ENCODE results near the gene E2F6. TPM values are rescaled to one million over a fixed set of nuclear protein-coding genes. Genes with fewer than 3 reads are reported as not detected.

The E2F6 gene
- total and polyA plus RNA-seq, 2 of the 4 experiments (the other 2 are of a cell fraction) = 8.2 to 10.9 TPM

GRCh38 chr2:11396467-11397445, 69.2 kb downstream of the E2F6 start:
- in situ Hi-C loops (cut with MboI; ENCODE audit: low sequenced_read_pairs) (no loop called here), dilution Hi-C loops (cut with HindIII; ENCODE audit: low sequenced_read_pairs, unreplicated experiment) (no loop called here), intact Hi-C loops (cut with micrococcal nuclease) (no loop called here)
- no peaks in the 10 kb centered on the region for H4K20me1 ChIP-seq (ENCODE audit: insufficient read depth, low read length)
- H3K4ac ChIP-seq (ENCODE audit: low read depth, low read length) = no peak overlapping the region
- peak overlapping the region; percentile 1; the same call in 1 of the 2 replicates for H2AK5ac ChIP-seq (ENCODE audit: low read depth, low read length)
- TF ChIP-seq CTCF (conservative IDR thresholded peaks at IDR 0.05; ENCODE audit: low read depth, low read length) = no peak
- no peak for TF ChIP-seq MXI1 (IDR thresholded peaks at IDR 0.05; ENCODE audit: borderline replicate concordance, low read depth, low read length)
- TF ChIP-seq NFE2L2 (IDR thresholded peaks at IDR 0.05; ENCODE audit: low read depth, low read length) = no peak
- no peak for TF ChIP-seq CHD1 (IDR thresholded peaks at IDR 0.05; ENCODE audit: low read depth, low read length)
- no peak for TF ChIP-seq CEBPB (IDR thresholded peaks at IDR 0.05; ENCODE audit: low read depth, low read length)
- TF ChIP-seq BHLHE40 (IDR thresholded peaks at IDR 0.05; ENCODE audit: low read depth, low read length) = no peak
- no peak for TF ChIP-seq SMC3 (IDR thresholded peaks at IDR 0.05; ENCODE audit: low read depth, low read length)
- TF ChIP-seq FOS (IDR thresholded peaks at IDR 0.05; ENCODE audit: low read depth, low read length) = no peak
- no peak for TF ChIP-seq MAFK (IDR thresholded peaks at IDR 0.05; ENCODE audit: low read depth, low read length)
- no peak for TF ChIP-seq MAZ (IDR thresholded peaks at IDR 0.05; ENCODE audit: borderline replicate concordance, low read depth, low read length)
- TF ChIP-seq RAD21 (IDR thresholded peaks at IDR 0.05; ENCODE audit: low read length) = no peak
- TF ChIP-seq RFX5 (IDR thresholded peaks at IDR 0.05; ENCODE audit: low read depth, low read length) = no peak
- no peak for TF ChIP-seq POLR2A (IDR thresholded peaks at IDR 0.05; ENCODE audit: low read depth, low read length)
- no peak for TF ChIP-seq RCOR1 (IDR thresholded peaks at IDR 0.05; ENCODE audit: insufficient replicate concordance, low read length)
- TF ChIP-seq ELK1 (IDR thresholded peaks at IDR 0.05; ENCODE audit: borderline replicate concordance, low read depth, low read length) = no peak
- DNase-seq (no peak), ATAC-seq (ENCODE audit: low read depth) (no peak)
- H4K91ac ChIP-seq (ENCODE audit: insufficient read depth, low read depth, low read length) = no peak overlapping the region
- 0 out of 2 replicates have a peak, but pooled peaks cover 5% of the 10 kb centered on the region for H3K9me1 ChIP-seq (ENCODE audit: insufficient read depth, low read length)
- no peak overlapping the region for H2BK5ac ChIP-seq (ENCODE audit: low read depth, low read length, poor library complexity, severe bottlenecking)
- no peaks in the 10 kb centered on the region for H3K36me3 ChIP-seq (ENCODE audit: control insufficient read depth, insufficient read depth, low read length)
- no peak overlapping the region for H3K9ac ChIP-seq (ENCODE audit: low read depth, low read length)
- no peak overlapping the region for H3K23ac ChIP-seq (ENCODE audit: low read depth, low read length)
- no peak overlapping the region for H2BK120ac ChIP-seq (ENCODE audit: low read depth, low read length)
- no peak overlapping the region for H2AFZ ChIP-seq (replicated peaks; ENCODE audit: low read length, poor library complexity)
- H2AK9ac ChIP-seq (replicated peaks; ENCODE audit: low read depth, low read length, poor library complexity) = no peak overlapping the region
- H3K56ac ChIP-seq (ENCODE audit: extremely low read depth, insufficient read depth, low read length) = no peak overlapping the region
- no peaks in the 10 kb centered on the region for H3K9me3 ChIP-seq (ENCODE audit: control insufficient read depth, insufficient read depth, low read length)
- H3K27ac ChIP-seq (ENCODE audit: insufficient read depth, low read length) = no peak overlapping the region
- H3K79me1 ChIP-seq (ENCODE audit: low read depth in 1 of 2, low read length in 2 of 2) = no peaks in the 10 kb centered on the region
- H3K18ac ChIP-seq (ENCODE audit: low read depth, low read length) = no peak overlapping the region
- H3K14ac ChIP-seq (replicated peaks; ENCODE audit: low read depth, low read length) = no peak overlapping the region
- H4K5ac ChIP-seq (ENCODE audit: low read depth, low read length) = no peak overlapping the region
- H2BK15ac ChIP-seq (ENCODE audit: low read depth, low read length) = no peak overlapping the region
- WGBS, 2 experiments (ENCODE audit: extremely low coverage in 2 of 2, insufficient read length in 1 of 2) = 100% methylated on average over 4 of the region's 15 CpGs; no CpG with 5 or more reads in 1 of the 2 experiments
- ChIA-PET CTCF (interaction anchor here (0.7 kb wide), 1 partner anchor 15 kb away, joined by 4 read pairs; no protein-coding TSS in a partner anchor), POLR2A (ENCODE audit: unreplicated experiment) (no interaction called here)
- no TSS peak for BruUV-seq (replicated peaks)
- no peaks in the 10 kb centered on the region for H3K27me3 ChIP-seq (ENCODE audit: control insufficient read depth, insufficient read depth, low read length)
- H3K4me1 ChIP-seq (ENCODE audit: control insufficient read depth, insufficient read depth, low read length) = peaks cover 11% of the 10 kb centered on the region
- H3K4me3 ChIP-seq (ENCODE audit: insufficient read depth, low read depth, low read length) = no peak overlapping the region
- H2BK20ac ChIP-seq (ENCODE audit: low read depth, low read length) = no peak overlapping the region
- H3K4me2 ChIP-seq (ENCODE audit: low read depth, low read length) = no peak overlapping the region
- H4K8ac ChIP-seq (ENCODE audit: low read depth in 2 of 2, low read length in 2 of 2) = no peak overlapping the region
